Keratinocyte (primary cell): ENCODE results near the gene CLDN5. TPM values are rescaled to one million over a fixed set of nuclear protein-coding genes. Genes with fewer than 3 reads are reported as not detected.

Experiments used
- DNase-seq: peaks from one replicate; pipeline ENCODE4 v3.0.0-alpha.2; 2011; ENCODE audit warnings: low read depth, missing footprints, low spot score
- FAIRE-seq: peaks from 2 replicates; lab custom pipeline; 2011; peaks lifted over from hg19 to GRCh38; lab: Jason Lieb, UNC
- H2AFZ ChIP-seq: 2 replicates; pipeline ENCODE4 v1.6.0; 2012; ENCODE audit warnings: low read length, control low read depth, inconsistent platforms; ENCODE audit not compliant: control insufficient read depth
- H3K27ac ChIP-seq: 2 replicates; pipeline ENCODE4 v1.5.1; 2011; ENCODE audit warnings: low read length; ENCODE audit not compliant: control insufficient read depth, insufficient read depth
- H3K27me3 ChIP-seq: 3 replicates; pipeline ENCODE4 v1.6.0; 2011; ENCODE audit warnings: low read length; ENCODE audit not compliant: control insufficient read depth, insufficient read depth; ENCODE audit errors: extremely low read depth
- H3K36me3 ChIP-seq, 2 experiments: 2 replicates in 1 of 2; 3 replicates in 1 of 2; pipeline ENCODE4 v1.5.1; 2011; ENCODE audit warnings: low read length in 2 of 2, mild to moderate bottlenecking in 1 of 2; ENCODE audit not compliant: control insufficient read depth in 2 of 2, insufficient read depth in 2 of 2; ENCODE audit errors: extremely low read depth in 1 of 2
- H3K4me1 ChIP-seq: 3 replicates; pipeline ENCODE4 v1.5.1; 2011; ENCODE audit warnings: low read length; ENCODE audit not compliant: control insufficient read depth, insufficient read depth; ENCODE audit errors: extremely low read depth
- H3K4me2 ChIP-seq: 3 replicates; pipeline ENCODE4 v1.6.0; 2011; ENCODE audit warnings: low read depth, low read length; ENCODE audit not compliant: control insufficient read depth, insufficient read depth; ENCODE audit errors: extremely low read depth
- H3K4me3 ChIP-seq, 3 experiments: fragments of 200-600 bp in 1 of 3; sonication (generic) in 1 of 3; 2 replicates in 2 of 3; 3 replicates in 1 of 3; pipeline ENCODE4 v1.5.1; 2011 to 2016; ENCODE audit warnings: low read length in 3 of 3, mild to moderate bottlenecking in 3 of 3, control low read depth in 2 of 3, inconsistent platforms in 1 of 3, low read depth in 1 of 3, mixed read lengths in 1 of 3, mixed run types in 1 of 3, moderate library complexity in 1 of 3; ENCODE audit not compliant: control insufficient read depth in 2 of 3, insufficient read depth in 2 of 3; ENCODE audit errors: extremely low read depth in 1 of 3
- H3K79me2 ChIP-seq: 2 replicates; pipeline ENCODE4 v1.6.0; 2012; ENCODE audit warnings: low read length; ENCODE audit not compliant: control insufficient read depth, insufficient read depth
- H3K9ac ChIP-seq: 3 replicates; pipeline ENCODE4 v1.6.0; 2011; ENCODE audit warnings: low read length; ENCODE audit not compliant: control insufficient read depth, insufficient read depth; ENCODE audit errors: extremely low read depth
- H3K9me1 ChIP-seq: 3 replicates; pipeline ENCODE4 v1.6.0; 2011; ENCODE audit warnings: low read length; ENCODE audit not compliant: control insufficient read depth, insufficient read depth; ENCODE audit errors: extremely low read depth
- H3K9me3 ChIP-seq: 2 replicates; pipeline ENCODE4 v1.5.1; 2012; ENCODE audit warnings: low read depth, low read length; ENCODE audit not compliant: control insufficient read depth
- H4K20me1 ChIP-seq: 3 replicates; pipeline ENCODE4 v1.6.0; 2011; ENCODE audit warnings: low read length; ENCODE audit not compliant: control insufficient read depth, insufficient read depth; ENCODE audit errors: extremely low read depth
- CTCF ChIP-seq, 3 experiments: IDR thresholded peaks in 1 of 3; conservative IDR thresholded peaks in 1 of 3; optimal IDR thresholded peaks in 1 of 3; 2 replicates in 2 of 3; 3 replicates in 1 of 3; pipeline versions ENCODE3 to v1.5.1; 2011; ENCODE audit warnings: low read length in 3 of 3, mild to moderate bottlenecking in 3 of 3, moderate library complexity in 2 of 3, control low read depth in 1 of 3, inconsistent platforms in 1 of 3; ENCODE audit not compliant: insufficient read depth in 2 of 3; ENCODE audit errors: extremely low read depth in 1 of 3
- EZH2 ChIP-seq: IDR thresholded peaks from one replicate; pipeline ENCODE4 v1.6.1; 2012; ENCODE audit warnings: inconsistent platforms, mild to moderate bottlenecking, low read length, moderate library complexity
- dilution Hi-C: fragments of 300-500 bp; cut with MboI; formaldehyde crosslinking; loops from one replicate; pipeline ENCODE4 v1.7.0; 2020; ENCODE audit warnings: low sequenced_read_pairs; ENCODE audit not compliant: extremely low pct_ligation_motif_present
- polyA plus RNA-seq, 5 experiments: library from polyadenylated mRNA; depleted of rRNA in 3 of 5; stranded (reverse) in 3 of 5; stranded (forward) in 1 of 5; unstranded in 1 of 5; fragments of >200 nt; gene quantifications; 1 replicate in 1 of 5; 2 replicates in 3 of 5; 3 replicates in 1 of 5; pipeline versions ENCODE4 v1.2.1 to v1.2.3, GENCODE V29; 2011 to 2012; ENCODE audit warnings: missing spikeins in 2 of 5, low read depth in 1 of 5, low replicate concordance in 1 of 5

CLDN5 gene
- polyA plus RNA-seq, 1 donor (not counting 4 experiments of a cell fraction or from before 2014, with no cell fraction given): not detected

DNA sequence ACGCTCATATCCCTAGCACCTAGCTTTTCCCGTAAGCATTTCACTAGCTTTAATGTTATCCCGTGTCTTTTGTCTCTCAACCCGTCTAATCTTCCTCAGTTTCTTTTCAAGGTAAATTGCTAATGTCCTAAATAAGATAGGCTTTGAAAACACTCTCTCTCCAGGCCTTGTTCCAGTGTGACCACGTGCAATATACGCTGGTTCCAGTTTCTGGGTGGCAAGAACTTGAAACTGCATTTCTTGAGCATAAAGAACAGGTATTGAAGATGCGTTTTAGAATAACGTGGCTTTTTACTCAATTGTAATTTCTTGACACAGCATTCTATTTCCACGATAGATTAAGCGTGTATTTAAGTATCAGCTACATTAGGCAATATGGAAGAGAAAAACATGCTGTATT is 43.4 kb downstream of the CLDN5 start:
- H3K4me1 ChIP-seq: peaks cover 30% of the 10 kb centered on the region
- peak overlapping the region; percentile 21 for H2AFZ ChIP-seq
- peaks cover 1 to 13% of the 10 kb centered on the region in 2 experiments for H3K36me3 ChIP-seq
- H3K4me3 ChIP-seq: peak overlapping the region in 2 of 3 experiments; percentile 0 to 98
- TF ChIP-seq CTCF (optimal IDR thresholded peaks at IDR 0.05 in 1 of 3, IDR thresholded peaks at IDR 0.05 in 1 of 3, conservative IDR thresholded peaks at IDR 0.05 in 1 of 3; ENCODE audit: extremely low read depth in 1 of 3, insufficient read depth in 2 of 3, low read length in 3 of 3) (no peak), EZH2 (no peak)
- H3K9me3 ChIP-seq: no peaks in the 10 kb centered on the region
- dilution Hi-C loops: no loop called here
- no peak for DNase-seq
- H3K79me2 ChIP-seq: peaks cover 39% of the 10 kb centered on the region
- H3K27ac ChIP-seq: peak overlapping the region; percentile 10
- FAIRE-seq: no peak
- H4K20me1 ChIP-seq: peaks cover 3% of the 10 kb centered on the region
- H3K4me2 ChIP-seq: peak overlapping the region; percentile 95
- no peaks in the 10 kb centered on the region for H3K9me1 ChIP-seq
- H3K27me3 ChIP-seq: no peaks in the 10 kb centered on the region
- peak overlapping the region; percentile 100 for H3K9ac ChIP-seq

- peaks cover 3% of the 10 kb centered on the region for H4K20me1 ChIP-seq
- H3K9me1 ChIP-seq: peaks cover 2% of the 10 kb centered on the region
- H3K4me2 ChIP-seq: peak overlapping the region; percentile 95
- peak overlapping the region; percentile 100 for H3K9ac ChIP-seq
- peak overlapping the region; percentile 58 to 98 (median 96) for H3K4me3 ChIP-seq
- H3K27me3 ChIP-seq: no peaks in the 10 kb centered on the region
- dilution Hi-C loops: no loop called here
- H3K9me3 ChIP-seq: no peaks in the 10 kb centered on the region
- H2AFZ ChIP-seq: peak overlapping the region; percentile 92
- H3K4me1 ChIP-seq: peaks cover 36% of the 10 kb centered on the region
- no peak for TF ChIP-seq CTCF (optimal IDR thresholded peaks at IDR 0.05 in 1 of 3, IDR thresholded peaks at IDR 0.05 in 1 of 3, conservative IDR thresholded peaks at IDR 0.05 in 1 of 3; ENCODE audit: extremely low read depth in 1 of 3, insufficient read depth in 2 of 3, low read length in 3 of 3)
- no peak for TF ChIP-seq EZH2
- DNase-seq: no peak
- peak overlapping the region; percentile 100 for H3K27ac ChIP-seq
- H3K36me3 ChIP-seq: peaks cover 2 to 16% of the 10 kb centered on the region in 2 experiments
- H3K79me2 ChIP-seq: peaks cover 45% of the 10 kb centered on the region
- FAIRE-seq: no peak
These were observed 44.0 kb downstream of the CLDN5 start for GRCh38 chr22:19480173-19480568.
